PC-3 (cell line): ENCODE measurements around the gene VTI1A.

Source experiments
- CTCF ChIP-seq: fragments of 300-600 bp; sonication (generic); conservative IDR thresholded peaks from 2 replicates; pipeline ENCODE4 v1.5.1; 2017; ENCODE audit warnings: antibody characterized with exemption, low read depth, mild to moderate bottlenecking, low read length
- EZH2 ChIP-seq: fragments of 300-600 bp; sonication (generic); IDR thresholded peaks from one replicate; pipeline ENCODE4 v1.6.1; 2017; ENCODE audit warnings: antibody characterized with exemption, mild to moderate bottlenecking, low read length; ENCODE audit not compliant: unreplicated experiment

GRCh38 chr10:112557197-112557596 is 110.2 kb downstream of the VTI1A start:
- TF ChIP-seq CTCF, result no peak
- no peak for TF ChIP-seq EZH2
